NCI-H2196 treated with DMSO at 0.1 percent for 48 hours (cell line): ENCODE results near the gene ENTPD6.

ENCODE experiments used
- DNase-seq: peaks from one replicate; lab custom pipeline; 2025; ENCODE audit not compliant: unreplicated experiment; lab: John Stamatoyannopoulos, UW

The ENTPD6 gene

GRCh38 chr20:25274891-25275812 is 79.6 kb downstream of the ENTPD6 start:
- no peak for DNase-seq

GRCh38 chr20:25275813-25276532 is 80.5 kb downstream of the ENTPD6 start:
- no peak for DNase-seq
